GM23338 (cell line): ENCODE data around the gene IGDCC3.

ENCODE experiments used
- CREB1 ChIP-seq: fragments of 250-450 bp; sonication (Bioruptor Pico); IDR thresholded peaks from 2 replicates; pipeline ENCODE4 v1.5.0; 2020; ENCODE audit warnings: low read depth, mild to moderate bottlenecking, moderate library complexity
- EZH2phosphoT487 ChIP-seq: fragments of 200-600 bp; sonication (generic); IDR thresholded peaks from one replicate; pipeline ENCODE4 v1.8.1; 2018; ENCODE audit warnings: antibody characterized with exemption; ENCODE audit not compliant: unreplicated experiment
- ZNF462 ChIP-seq: fragments of 250-450 bp; sonication (Bioruptor Pico); IDR thresholded peaks from 2 replicates; pipeline ENCODE4 v1.5.0; 2020; ENCODE audit warnings: mild to moderate bottlenecking, moderate library complexity
- TF ChIP-seq, protein P1 (sequence below), 2 experiments: fragments of 200-600 bp in 1 of 2; sonication (generic) in 1 of 2; conservative IDR thresholded peaks; 2 replicates each; pipeline versions ENCODE4 v1.5.1 to v1.6.1; 2016 to 2017; ENCODE audit warnings: antibody characterized with exemption in 2 of 2, low read depth in 2 of 2, mild to moderate bottlenecking in 2 of 2, moderate library complexity in 1 of 2

- TF ChIP-seq, protein P1, sequence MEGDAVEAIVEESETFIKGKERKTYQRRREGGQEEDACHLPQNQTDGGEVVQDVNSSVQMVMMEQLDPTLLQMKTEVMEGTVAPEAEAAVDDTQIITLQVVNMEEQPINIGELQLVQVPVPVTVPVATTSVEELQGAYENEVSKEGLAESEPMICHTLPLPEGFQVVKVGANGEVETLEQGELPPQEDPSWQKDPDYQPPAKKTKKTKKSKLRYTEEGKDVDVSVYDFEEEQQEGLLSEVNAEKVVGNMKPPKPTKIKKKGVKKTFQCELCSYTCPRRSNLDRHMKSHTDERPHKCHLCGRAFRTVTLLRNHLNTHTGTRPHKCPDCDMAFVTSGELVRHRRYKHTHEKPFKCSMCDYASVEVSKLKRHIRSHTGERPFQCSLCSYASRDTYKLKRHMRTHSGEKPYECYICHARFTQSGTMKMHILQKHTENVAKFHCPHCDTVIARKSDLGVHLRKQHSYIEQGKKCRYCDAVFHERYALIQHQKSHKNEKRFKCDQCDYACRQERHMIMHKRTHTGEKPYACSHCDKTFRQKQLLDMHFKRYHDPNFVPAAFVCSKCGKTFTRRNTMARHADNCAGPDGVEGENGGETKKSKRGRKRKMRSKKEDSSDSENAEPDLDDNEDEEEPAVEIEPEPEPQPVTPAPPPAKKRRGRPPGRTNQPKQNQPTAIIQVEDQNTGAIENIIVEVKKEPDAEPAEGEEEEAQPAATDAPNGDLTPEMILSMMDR (conservative IDR thresholded peaks at IDR 0.05; ENCODE audit: low read depth in 2 of 2) = no peak
- no peak for TF ChIP-seq EZH2phosphoT487
- TF ChIP-seq ZNF462 (CRISPR knock-in tag) = no peak
- TF ChIP-seq CREB1 (CRISPR knock-in tag) = no peak
These were observed 88.4 kb downstream of the IGDCC3 start for GRCh38 chr15:65289261-65289854.
